B cell (primary cell): ENCODE measurements around the gene SCN4A. TPM values are rescaled to one million over a fixed set of nuclear protein-coding genes. Genes with fewer than 3 reads are reported as not detected.

Experiments
- ATAC-seq: fragments of 200-7000 bp; cut with Tn5 transposase; one replicate; pipeline ENCODE4 v1.10.0; 2021; ENCODE audit warnings: low read depth, mild to moderate bottlenecking, moderate number of reproducible peaks, moderate library complexity
- CTCF ChIA-PET: fragments of 350-600 bp; sonication (Branson Sonifier 250); formaldehyde crosslinking; loops from one replicate; lab custom pipeline; 2021; ENCODE audit warnings: antibody characterized with exemption, inconsistent platforms; lab: Charles Lee
- POLR2A ChIA-PET: fragments of 350-600 bp; sonication (Branson Sonifier 250); formaldehyde crosslinking; loops from one replicate; lab custom pipeline; 2021; ENCODE audit warnings: antibody characterized with exemption; lab: Charles Lee
- DNase-seq: peaks from one replicate; pipeline ENCODE4 v3.0.0; 2013
- H2AFZ ChIP-seq: 2 replicates; pipeline ENCODE4 v1.6.1; 2012; ENCODE audit warnings: mild to moderate bottlenecking, low read depth, low read length; ENCODE audit not compliant: insufficient read depth, poor library complexity, severe bottlenecking
- H3K27ac ChIP-seq, 2 donors: 1 replicate in 1 of 2; 2 replicates in 1 of 2; pipeline ENCODE4 v1.5.1; 2012 to 2013; ENCODE audit warnings: low read length in 2 of 2, mild to moderate bottlenecking in 2 of 2, moderate library complexity in 1 of 2
- H3K27me3 ChIP-seq, 4 experiments: fragments of 200-600 bp in 1 of 4; sonication (generic) in 1 of 4; replicated peaks in 1 of 4; 1 replicate in 2 of 4; 2 replicates in 2 of 4; pipeline versions ENCODE4 v1.6.1 to v1.7.0; 2013 to 2016; ENCODE audit warnings: low read length in 3 of 4, mild to moderate bottlenecking in 2 of 4, mixed read lengths in 1 of 4, moderate library complexity in 1 of 4; ENCODE audit not compliant: insufficient read depth in 4 of 4, control insufficient read depth in 3 of 4; ENCODE audit errors: control extremely low read depth in 1 of 4
- H3K36me3 ChIP-seq, 2 experiments: replicated peaks in 1 of 2; 1 replicate in 1 of 2; 2 replicates in 1 of 2; pipeline versions ENCODE4 v1.6.1 to v1.7.1; 2013; ENCODE audit warnings: low read length in 1 of 2; ENCODE audit not compliant: insufficient read depth in 2 of 2, control insufficient read depth in 1 of 2; ENCODE audit errors: control extremely low read depth in 1 of 2, extremely low read depth in 1 of 2
- H3K4me1 ChIP-seq, 2 donors: fragments of 200-600 bp in 1 of 2; sonication (generic) in 1 of 2; 1 replicate in 1 of 2; 2 replicates in 1 of 2; pipeline versions ENCODE4 v1.5.1 to v1.6.1; 2013 to 2017; ENCODE audit warnings: low read length in 2 of 2; ENCODE audit not compliant: control insufficient read depth in 2 of 2, insufficient read depth in 2 of 2
- H3K4me2 ChIP-seq: replicated peaks from 2 replicates; pipeline ENCODE3; 2012; ENCODE audit warnings: mild to moderate bottlenecking, low read depth, low read length; ENCODE audit not compliant: poor library complexity, severe bottlenecking
- H3K4me3 ChIP-seq, 5 experiments: fragments of 200-600 bp in 1 of 5; sonication (generic) in 1 of 5; 1 replicate in 3 of 5; 2 replicates in 2 of 5; pipeline versions ENCODE4 v1.5.1 to v1.7.0; 2011 to 2016; ENCODE audit warnings: low read length in 4 of 5, mild to moderate bottlenecking in 4 of 5, low read depth in 2 of 5, control low read depth in 1 of 5, moderate library complexity in 1 of 5; ENCODE audit not compliant: insufficient read depth in 1 of 5; ENCODE audit errors: control extremely low read depth in 1 of 5, extremely low read depth in 1 of 5
- H3K79me2 ChIP-seq: fragments of 200-600 bp; sonication (generic); one replicate; pipeline ENCODE4 v1.6.0; 2016; ENCODE audit warnings: low read length; ENCODE audit not compliant: control insufficient read depth, insufficient read depth
- H3K9ac ChIP-seq: fragments of 200-600 bp; sonication (generic); 2 replicates; pipeline ENCODE4 v1.6.1; 2017; ENCODE audit warnings: mild to moderate bottlenecking, low read length, moderate library complexity
- H3K9me3 ChIP-seq, 3 donors: one replicate each; pipeline versions ENCODE4 v1.6.1 to v1.7.1; 2013; ENCODE audit warnings: low read length in 2 of 3; ENCODE audit not compliant: control insufficient read depth in 2 of 3, insufficient read depth in 1 of 3; ENCODE audit errors: control extremely low read depth in 1 of 3
- H4K20me1 ChIP-seq: 2 replicates; pipeline ENCODE4 v1.6.0; 2012; ENCODE audit warnings: mild to moderate bottlenecking, low read length; ENCODE audit not compliant: insufficient read depth, control insufficient read depth, poor library complexity, severe bottlenecking
- H3K27ac Mint-ChIP-seq: one replicate; pipeline ENCODE4 v1.8.0; 2021; ENCODE audit warnings: mixed read lengths
- H3K27me3 Mint-ChIP-seq: one replicate; pipeline ENCODE4 v1.8.0; 2021; ENCODE audit warnings: mixed read lengths
- H3K4me1 Mint-ChIP-seq: one replicate; pipeline ENCODE4 v1.8.0; 2021; ENCODE audit warnings: mixed read lengths
- H3K4me3 Mint-ChIP-seq: one replicate; pipeline ENCODE4 v1.8.0; 2021; ENCODE audit warnings: mixed read lengths
- H3K9me3 Mint-ChIP-seq: one replicate; pipeline ENCODE4 v1.8.0; 2022; ENCODE audit warnings: mixed read lengths; ENCODE audit not compliant: insufficient read depth
- CTCF ChIP-seq: fragments of 200-600 bp; IDR thresholded peaks from one replicate; pipeline ENCODE4 v1.8.0; 2022; ENCODE audit warnings: antibody characterized with exemption, mild to moderate bottlenecking
- EZH2 ChIP-seq: IDR thresholded peaks from 2 replicates; pipeline ENCODE4 v1.6.1; 2012; ENCODE audit warnings: borderline replicate concordance, low read depth, mild to moderate bottlenecking, moderate library complexity, low read length; ENCODE audit not compliant: insufficient read depth, poor library complexity, severe bottlenecking
- WGBS: methylation state at CpG from one replicate; pipeline ENCODE4 v1.1.5; 2013; ENCODE audit warnings: missing lambda C conversion rate; ENCODE audit not compliant: insufficient coverage; 5-methylcytosine and 5-hydroxymethylcytosine counted together
- intact Hi-C: fragments of 100-400 bp; cut with micrococcal nuclease; formaldehyde crosslinking; loops from one replicate; pipeline ENCODE4 v1.10.0; 2022
- polyA plus RNA-seq: library from polyadenylated mRNA; depleted of rRNA; stranded (reverse); fragments of >200 nt; gene quantifications from 2 replicates; pipeline ENCODE4 v1.2.3, GENCODE V29; 2012
- total RNA-seq, 2 donors: library from RNA; stranded (reverse); fragments of 120-200 nt in 1 of 2; gene quantifications; 1 replicate in 1 of 2; 2 replicates in 1 of 2; pipeline versions ENCODE4 v1.2.3 to v1.2.4, GENCODE V29; 2013 to 2022

SCN4A gene
- total and polyA plus RNA-seq, 2 donors (not counting 1 experiment from before 2014, with no cell fraction given): 1.1 to 1.4 TPM

DNA sequence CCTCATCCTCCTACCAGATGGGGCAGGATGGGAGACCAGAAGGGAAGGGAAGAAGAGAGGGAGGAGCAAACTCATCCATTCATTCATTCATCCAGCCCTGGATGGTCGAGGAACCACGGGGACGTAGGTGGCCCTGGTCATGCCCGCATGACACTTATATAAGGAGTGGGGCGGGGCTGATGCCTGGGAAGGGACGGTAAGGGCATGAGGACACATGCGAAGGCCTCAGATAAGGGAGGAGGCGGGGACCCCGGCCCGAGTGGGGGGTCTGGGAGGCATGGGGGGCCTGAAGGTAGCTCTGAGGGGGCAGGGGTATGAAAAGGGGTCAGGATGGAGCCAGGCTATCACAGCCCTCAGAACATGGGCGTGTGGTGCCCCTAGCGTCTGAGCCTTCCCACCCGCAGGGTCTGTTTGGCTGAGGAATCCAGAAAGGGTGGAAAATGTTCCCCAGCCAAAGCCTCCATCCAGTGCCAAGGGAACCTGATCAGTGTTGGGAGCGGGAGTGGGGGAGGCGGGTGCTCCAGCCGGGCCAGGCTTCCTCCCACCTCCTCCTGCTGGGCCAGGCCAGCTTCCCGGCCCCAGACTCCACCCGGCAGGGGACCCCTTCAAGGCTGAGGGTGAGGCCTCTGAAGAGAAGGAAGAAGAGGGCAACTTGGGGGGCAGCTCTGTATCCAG is 23.0 kb downstream of the SCN4A start:
- H3K36me3 ChIP-seq: no peaks in the 10 kb centered on the region
- H3K4me3 ChIP-seq: no peak overlapping the region
- ChIA-PET POLR2A (interaction anchor here (0.9 to 3.0 kb wide), 6 partner anchors 18 to 71 kb away, joined by 3 to 21 read pairs (median 6); partner anchors contain the start of genes CD79B, GH1 and ICAM2), CTCF (interaction anchor here (0.9 to 14.6 kb wide), 18 partner anchors 17 to 184 kb away, joined by 3 to 504 read pairs (median 10); partner anchors contain the start of genes CD79B, CSHL1, ERN1 and GH1)
- no peaks in the 10 kb centered on the region for H3K27me3 ChIP-seq
- H3K9me3 ChIP-seq: no peaks in the 10 kb centered on the region
- DNase-seq: no peak
- H3K9ac ChIP-seq: no peak overlapping the region
- peak overlapping the region; percentile 46 for H3K27ac Mint-ChIP-seq
- peaks cover 58 to 94% of the 10 kb centered on the region in 2 donors for H3K4me1 ChIP-seq
- no peak overlapping the region for H3K4me3 Mint-ChIP-seq
- ATAC-seq: no peak
- H3K4me2 ChIP-seq: no peak overlapping the region
- H3K27ac ChIP-seq: no peak overlapping the region
- H3K9me3 Mint-ChIP-seq: no peaks in the 10 kb centered on the region
- no peaks in the 10 kb centered on the region for H4K20me1 ChIP-seq
- peaks cover 26% of the 10 kb centered on the region for H3K79me2 ChIP-seq
- TF ChIP-seq CTCF (no peak), EZH2 (no peak)
- peaks cover 48% of the 10 kb centered on the region for H3K4me1 Mint-ChIP-seq
- intact Hi-C loops: loop anchor here (5.0 kb wide), 1 partner anchor 183 kb away; the partner anchor contains the start of gene ERN1
- no peak overlapping the region for H2AFZ ChIP-seq
- WGBS: 91% methylated on average over 13 of the region's 18 CpGs
- no peaks in the 10 kb centered on the region for H3K27me3 Mint-ChIP-seq

DNA sequence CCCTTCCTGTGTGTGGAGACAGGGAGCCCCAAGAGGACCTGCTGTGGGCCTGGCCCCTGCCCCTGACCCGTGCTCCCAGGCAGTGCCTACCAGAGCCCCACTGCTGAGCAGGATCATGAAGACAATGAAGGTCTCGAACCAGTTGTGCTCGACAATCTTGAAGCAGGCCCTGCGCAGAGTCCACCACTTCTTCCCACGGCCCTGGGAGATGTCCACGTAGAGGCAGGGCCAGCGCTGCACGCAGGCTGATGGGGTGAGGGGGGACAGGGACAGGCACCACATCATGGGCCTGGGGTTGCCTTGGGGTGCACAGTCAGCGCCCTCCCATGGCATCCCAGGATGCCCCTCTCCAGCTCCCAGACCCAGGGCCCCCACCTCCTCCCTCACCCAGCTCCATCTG is 24.2 kb downstream of the SCN4A start:
- Mint-ChIP-seq H3K27ac (peak overlapping the region; percentile 37), H3K4me1 (peaks cover 44% of the 10 kb centered on the region), H3K9me3 (no peaks in the 10 kb centered on the region), H3K4me3 (no peak overlapping the region), H3K27me3 (no peaks in the 10 kb centered on the region)
- H3K27ac ChIP-seq: no peak overlapping the region
- no peaks in the 10 kb centered on the region for H4K20me1 ChIP-seq
- ChIA-PET CTCF (interaction anchor here (0.7 to 14.6 kb wide), 8 partner anchors 19 to 184 kb away, joined by 3 to 504 read pairs (median 37); partner anchors contain the start of genes CD79B, CSHL1, GH1 and ICAM2), POLR2A (interaction anchor here (0.8 to 3.0 kb wide), 3 partner anchors 17 to 30 kb away, joined by 5 to 21 read pairs (median 5); partner anchors contain the start of gene GH1)
- TF ChIP-seq CTCF (no peak), EZH2 (no peak)
- peaks cover 26% of the 10 kb centered on the region for H3K79me2 ChIP-seq
- no peak for DNase-seq
- no peak overlapping the region for H3K4me2 ChIP-seq
- H3K4me3 ChIP-seq: no peak overlapping the region
- no peak for ATAC-seq
- H3K4me1 ChIP-seq: peaks cover 47 to 88% of the 10 kb centered on the region in 2 donors
- intact Hi-C loops: no loop called here
- H3K9ac ChIP-seq: no peak overlapping the region
- no peaks in the 10 kb centered on the region for H3K36me3 ChIP-seq
- no peaks in the 10 kb centered on the region for H3K27me3 ChIP-seq
- H2AFZ ChIP-seq: no peak overlapping the region
- no peaks in the 10 kb centered on the region for H3K9me3 ChIP-seq
- WGBS: 90% methylated on average over 9 of the region's 9 CpGs
